Adipose tissue (tissue), 3 donors: ENCODE data around the gene PLEKHG3. TPM values are rescaled to one million over a fixed set of nuclear protein-coding genes. Genes with fewer than 3 reads are reported as not detected.

Source experiments
- H3K27ac ChIP-seq: one replicate; pipeline ENCODE4 v1.5.1; 2013; ENCODE audit warnings: low read depth, low read length
- WGBS, 3 donors: extraction: QIAGEN DNeasy Blood & Tissue Kit; methylation state at CpG; one replicate each; pipeline ENCODE4 v1.1.7; 2013; 5-methylcytosine and 5-hydroxymethylcytosine counted together
- polyA plus RNA-seq, 3 donors: library from polyadenylated mRNA; stranded (reverse); fragments of 200-250 nt; gene quantifications; one replicate each; pipeline ENCODE4 v1.2.3, GENCODE V29; 2013
- donor health status: healthy with polysubstance abuse.
- donor health status: Bipolar disorder and iron deficiency.
- donor health status: healthy.

The PLEKHG3 gene
- polyA plus RNA-seq, 3 donors = 17.8 to 23.5 (median 21.3) TPM

- no peak overlapping the region for H3K27ac ChIP-seq
Measured at GRCh38 chr14:64733899-64734298, 29.7 kb downstream of the PLEKHG3 start.

DNA sequence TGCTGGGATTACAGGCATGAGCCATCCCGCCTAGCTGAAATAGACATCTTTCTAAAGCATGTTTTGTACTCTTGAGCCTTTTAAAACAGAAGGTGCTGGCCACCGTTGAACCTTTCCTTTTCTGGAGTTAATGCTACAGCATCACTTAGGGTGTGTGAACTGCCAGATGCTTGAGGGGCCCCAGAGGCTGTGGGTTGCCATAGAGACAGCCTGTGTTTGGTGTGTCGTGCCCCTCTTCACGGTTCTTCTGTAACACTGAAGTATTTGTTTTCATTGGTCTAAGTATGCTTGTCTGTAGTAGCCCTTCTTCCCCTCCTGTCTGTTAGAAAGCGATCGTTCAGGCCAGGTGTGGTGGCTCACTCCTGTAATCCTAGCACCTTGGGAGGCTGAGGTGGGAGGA is 30.8 kb downstream of the PLEKHG3 start:
- H3K27ac ChIP-seq = no peak overlapping the region
- WGBS, 3 donors = 66 to 71% (median 68%) methylated on average over 6 of the region's 6 CpGs

More at GRCh38 chr14:64733899-64734298, 29.7 kb downstream of the PLEKHG3 start:
- 44 to 80% (median 73%) methylated on average over 1 of the region's 1 CpG for WGBS, 3 donors

DNA sequence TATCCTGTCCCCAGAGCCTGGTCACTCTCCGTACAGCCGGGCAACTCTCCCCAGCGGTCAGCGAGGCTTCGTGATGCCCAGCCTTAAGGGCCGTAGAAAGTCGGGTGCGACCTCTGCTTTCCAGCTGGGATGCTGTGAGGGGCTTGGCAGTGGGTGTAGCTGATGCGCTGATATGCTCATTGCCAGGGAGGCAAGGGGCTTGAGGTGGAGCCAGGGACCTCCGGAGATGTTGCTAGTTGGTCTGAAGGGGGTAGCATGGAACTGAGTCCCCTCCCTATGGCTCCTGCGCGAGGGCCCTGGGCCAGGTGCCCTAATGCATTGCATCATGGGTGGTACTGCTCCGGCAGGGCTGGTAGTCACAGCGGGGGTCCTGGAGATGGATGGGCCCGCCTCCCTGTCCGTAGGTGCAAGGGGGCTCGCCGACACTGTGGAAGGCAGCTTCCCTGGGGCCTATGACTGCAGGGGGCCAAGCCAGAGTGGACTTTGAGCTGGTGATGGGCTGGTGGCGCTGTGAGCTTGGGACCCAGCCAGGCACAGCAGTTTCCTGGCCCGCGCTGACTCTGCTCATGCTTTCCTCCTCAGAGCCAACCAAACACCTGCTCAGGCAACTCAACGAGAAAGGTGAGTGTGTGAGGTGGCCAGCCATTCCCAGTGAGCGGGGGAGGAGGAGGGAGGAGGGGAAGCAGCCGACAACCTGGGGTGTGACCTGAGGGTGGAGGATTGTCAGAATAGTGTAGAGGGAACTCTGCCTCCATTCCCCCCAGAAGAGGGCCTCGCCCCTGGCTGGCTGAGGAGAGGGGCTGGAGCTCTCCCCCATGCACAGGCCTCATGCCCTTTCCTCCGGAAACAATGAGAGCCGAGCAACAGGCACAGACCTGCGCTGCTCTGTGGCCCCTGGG is 32.3 kb downstream of the PLEKHG3 start:
- 37 to 88% (median 80%) methylated on average over 28 of the region's 28 CpGs for WGBS, 3 donors
- H3K27ac ChIP-seq = no peak overlapping the region

- WGBS, 3 donors = 57 to 86% (median 81%) methylated on average over 15 to 17 of the region's 17 CpGs
Measured at GRCh38 chr14:64737391-64738280, 33.4 kb downstream of the PLEKHG3 start.

GRCh38 chr14:64738281-64738804 is 34.1 kb downstream of the PLEKHG3 start:
- WGBS, 3 donors = 78 to 83% (median 82%) methylated on average over 9 of the region's 9 CpGs
- no peak overlapping the region for H3K27ac ChIP-seq

More at GRCh38 chr14:64737391-64738280, 33.4 kb downstream of the PLEKHG3 start:
- no peak overlapping the region for H3K27ac ChIP-seq

- H3K27ac ChIP-seq = no peak overlapping the region
- WGBS, 3 donors = 95 to 96% (median 95%) methylated on average over 15 of the region's 15 CpGs
Measured at GRCh38 chr14:64741200-64741599, 37.0 kb downstream of the PLEKHG3 start.

GRCh38 chr14:64741961-64742360 is 37.7 kb downstream of the PLEKHG3 start:
- H3K27ac ChIP-seq = no peak overlapping the region
- WGBS, 3 donors = 95 to 97% (median 96%) methylated on average over 15 of the region's 15 CpGs

DNA sequence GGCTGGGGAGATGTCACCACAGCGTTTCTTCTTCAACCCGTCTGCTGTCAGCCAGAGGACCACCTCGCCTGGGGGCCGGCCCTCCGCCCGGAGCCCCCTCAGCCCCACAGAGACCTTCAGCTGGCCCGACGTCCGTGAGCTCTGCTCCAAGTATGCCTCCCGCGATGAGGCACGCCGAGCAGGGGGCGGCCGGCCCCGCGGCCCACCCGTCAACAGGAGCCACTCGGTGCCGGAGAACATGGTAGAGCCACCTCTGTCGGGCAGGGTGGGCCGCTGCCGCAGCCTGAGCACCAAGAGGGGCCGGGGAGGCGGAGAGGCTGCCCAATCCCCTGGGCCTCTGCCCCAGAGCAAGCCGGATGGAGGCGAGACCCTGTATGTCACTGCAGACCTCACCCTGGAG is 38.8 kb downstream of the PLEKHG3 start:
- 95 to 97% (median 96%) methylated on average over 27 of the region's 27 CpGs for WGBS, 3 donors
- H3K27ac ChIP-seq = no peak overlapping the region

- no peak overlapping the region for H3K27ac ChIP-seq
- 62 to 67% (median 65%) methylated on average over 8 of the region's 8 CpGs for WGBS, 3 donors
Measured at GRCh38 chr14:64745511-64746091, 41.4 kb downstream of the PLEKHG3 start.

DNA sequence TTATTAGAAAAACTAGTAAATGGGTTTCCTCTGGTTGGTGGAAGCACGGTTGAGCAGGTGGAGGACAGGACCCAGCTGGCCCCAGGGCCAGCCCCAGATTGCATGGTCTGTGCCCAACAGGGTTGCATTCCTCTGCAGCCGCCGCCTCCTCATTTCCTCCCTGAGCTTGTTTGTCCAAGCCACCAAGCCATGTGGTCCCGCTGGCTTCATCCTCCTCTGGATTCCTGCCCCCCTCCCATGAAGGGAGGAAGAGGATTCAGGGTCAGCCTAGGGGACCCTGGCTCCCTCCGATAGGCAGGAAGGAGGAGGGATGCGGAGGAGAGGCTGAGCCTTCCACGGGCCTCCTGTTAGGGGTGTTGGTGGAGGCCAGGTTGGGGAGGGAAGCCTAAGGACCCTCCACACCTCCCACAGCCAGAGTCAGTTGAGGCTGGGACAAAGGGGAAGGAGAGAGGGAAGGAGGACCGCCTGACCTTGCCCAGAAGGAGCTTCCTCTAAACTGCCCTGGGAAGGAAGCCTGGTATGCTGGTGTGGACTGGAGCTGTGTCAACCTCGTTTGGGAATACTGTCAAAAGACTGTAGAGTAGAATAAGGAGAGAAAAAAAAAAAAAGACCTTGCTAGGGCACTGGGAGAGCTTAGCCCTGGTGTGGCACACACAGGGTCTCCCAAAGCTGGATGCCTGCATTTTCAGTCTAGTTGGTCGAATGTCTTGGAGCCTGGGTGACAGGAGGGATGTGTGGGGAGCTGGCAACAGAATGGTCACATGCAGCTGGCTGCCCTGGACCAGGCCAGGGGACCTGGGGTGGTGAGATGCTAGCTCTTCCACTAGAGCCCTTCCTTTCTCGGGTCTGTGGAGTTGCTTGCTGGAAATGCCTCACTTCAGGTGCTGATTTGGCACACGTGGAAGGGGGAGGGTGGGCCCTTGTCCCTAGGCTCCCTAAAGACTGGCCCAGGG is 42.4 kb downstream of the PLEKHG3 start:
- WGBS, 3 donors = 50 to 66% (median 54%) methylated on average over 12 of the region's 12 CpGs
- peak overlapping the region; percentile 59 for H3K27ac ChIP-seq

- whole genome bisulfite sequencing, 3 donors = 79 to 85% (median 81%) methylated on average over 5 of the region's 5 CpGs
- H3K27ac ChIP-seq = no peak overlapping the region
Measured at GRCh38 chr14:64747327-64747726, 43.1 kb downstream of the PLEKHG3 start.

GRCh38 chr14:64748521-64748920 is 44.3 kb downstream of the PLEKHG3 start:
- H3K27ac ChIP-seq = no peak overlapping the region
- WGBS, 3 donors = 91 to 92% (median 91%) methylated on average over 6 of the region's 6 CpGs

GRCh38 chr14:64748995-64749714 is 44.9 kb downstream of the PLEKHG3 start:
- WGBS, 3 donors = 95 to 97% (median 95%) methylated on average over 34 to 51 of the region's 51 CpGs
- no peak overlapping the region for H3K27ac ChIP-seq

DNA sequence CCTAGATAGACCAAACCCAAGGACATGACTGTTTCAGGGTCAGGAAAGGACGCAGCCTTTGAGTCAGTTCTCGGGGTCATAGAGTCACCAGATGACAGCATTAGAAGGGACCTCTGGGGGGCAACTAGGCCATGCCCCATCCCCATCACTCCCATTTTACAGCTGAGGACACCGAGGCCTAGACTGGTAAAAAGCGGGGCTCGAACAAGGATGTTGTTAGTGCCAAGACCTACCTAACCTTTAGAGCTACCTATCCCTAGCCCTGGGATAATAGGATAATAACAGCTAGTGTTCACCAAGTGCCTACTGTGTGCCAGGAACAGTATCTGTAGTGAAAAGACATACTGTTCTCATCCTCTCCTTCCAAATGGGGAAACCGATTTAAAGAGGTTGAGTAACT is 48.7 kb downstream of the PLEKHG3 start:
- no peak overlapping the region for H3K27ac ChIP-seq
- WGBS, 3 donors = 94 to 97% (median 95%) methylated on average over 6 of the region's 6 CpGs

DNA sequence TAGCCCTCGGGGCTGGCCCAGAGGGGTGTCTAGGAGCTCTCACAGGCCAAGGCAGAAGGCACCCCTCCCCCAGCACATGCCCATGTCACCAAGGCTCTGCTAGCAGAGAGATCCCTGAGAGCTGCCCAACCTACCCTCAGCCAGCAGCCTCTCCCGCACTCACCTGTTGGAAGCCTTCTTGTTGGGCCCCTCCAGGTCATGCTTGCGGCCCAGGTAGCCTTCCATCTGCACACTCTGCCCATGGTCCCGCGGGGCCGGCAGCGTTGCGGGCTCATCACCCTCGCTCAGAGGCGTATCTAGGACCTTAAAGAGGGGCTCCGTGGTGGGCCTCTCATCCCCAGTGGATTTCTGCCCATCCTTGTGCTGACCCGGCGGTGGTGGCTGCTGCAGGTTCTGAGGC is 49.1 kb downstream of the PLEKHG3 start:
- no peak overlapping the region for H3K27ac ChIP-seq
- WGBS, 3 donors = 93 to 94% (median 93%) methylated on average over 13 of the region's 13 CpGs

DNA sequence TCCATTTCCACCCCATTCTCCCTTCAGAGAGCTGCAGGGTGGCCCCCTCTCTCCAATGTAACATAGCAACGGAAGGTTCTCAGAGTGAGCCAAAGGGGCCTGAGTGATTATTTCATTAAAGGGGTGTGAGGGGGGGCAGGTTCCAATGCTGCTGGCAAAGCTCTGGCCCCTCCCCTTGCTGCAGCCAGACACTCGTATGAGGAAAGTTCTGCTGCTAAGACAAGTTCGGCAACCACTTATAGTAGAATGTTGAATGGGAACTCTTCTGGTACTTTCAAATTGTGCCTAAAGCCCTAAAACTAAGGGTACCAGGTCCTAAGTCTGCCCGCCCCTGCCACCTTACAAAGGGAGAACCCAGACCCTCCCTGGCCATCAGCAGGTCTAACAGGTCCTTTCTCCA is 49.8 kb downstream of the PLEKHG3 start:
- WGBS, 3 donors = 87 to 93% (median 93%) methylated on average over 4 of the region's 4 CpGs
- H3K27ac ChIP-seq = no peak overlapping the region

DNA sequence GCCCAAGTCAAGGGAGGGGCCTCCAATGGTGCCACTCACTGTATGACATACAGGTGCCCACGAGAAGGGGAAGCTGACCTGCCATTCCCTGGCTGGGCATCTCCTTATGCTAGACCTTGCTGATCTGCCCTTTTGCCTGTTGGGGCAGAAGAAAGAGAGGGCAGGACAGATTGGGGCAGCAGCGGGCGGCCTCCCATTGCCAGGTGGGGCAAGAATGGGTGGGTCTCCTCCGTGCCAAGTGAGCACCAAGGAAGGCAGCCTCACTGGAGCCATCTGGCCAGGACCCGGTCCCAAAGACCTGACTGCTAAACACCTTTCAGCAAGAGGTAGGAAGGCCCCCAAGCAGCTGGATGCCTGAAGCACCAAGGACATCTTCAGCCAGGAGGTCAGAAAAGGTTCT is 50.5 kb downstream of the PLEKHG3 start:
- 85 to 89% (median 87%) methylated on average over 5 of the region's 5 CpGs for WGBS, 3 donors
- no peak overlapping the region for H3K27ac ChIP-seq
